ENCODE results near the gene CDH22. TPM values are rescaled to one million over a fixed set of nuclear protein-coding genes. Genes with fewer than 3 reads are reported as not detected.

The CDH22 gene
- polyA plus RNA-seq, 1 donor from 2014 or later, result 2.1 TPM

DNA sequence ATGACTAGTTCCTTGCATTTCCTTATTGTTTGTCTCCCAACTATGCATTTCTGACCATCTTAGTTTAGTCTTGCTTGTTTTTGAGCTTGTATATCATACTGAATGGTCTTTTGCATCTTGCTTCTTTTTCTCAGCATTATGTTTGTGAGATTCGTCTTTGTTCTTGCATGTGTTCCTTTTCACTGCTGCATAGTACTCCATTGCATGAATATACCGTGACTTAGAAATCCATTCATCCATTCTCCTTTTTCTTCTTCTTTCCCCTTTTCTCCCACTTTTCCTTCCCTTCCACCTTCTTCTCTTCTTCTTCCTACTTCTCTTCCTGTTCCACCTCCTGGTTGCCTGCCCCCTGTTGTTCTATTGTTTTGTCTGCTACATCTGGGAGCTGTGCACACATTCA, 42.8 kb downstream of the CDH22 start:
- TF ChIP-seq, protein P1, sequence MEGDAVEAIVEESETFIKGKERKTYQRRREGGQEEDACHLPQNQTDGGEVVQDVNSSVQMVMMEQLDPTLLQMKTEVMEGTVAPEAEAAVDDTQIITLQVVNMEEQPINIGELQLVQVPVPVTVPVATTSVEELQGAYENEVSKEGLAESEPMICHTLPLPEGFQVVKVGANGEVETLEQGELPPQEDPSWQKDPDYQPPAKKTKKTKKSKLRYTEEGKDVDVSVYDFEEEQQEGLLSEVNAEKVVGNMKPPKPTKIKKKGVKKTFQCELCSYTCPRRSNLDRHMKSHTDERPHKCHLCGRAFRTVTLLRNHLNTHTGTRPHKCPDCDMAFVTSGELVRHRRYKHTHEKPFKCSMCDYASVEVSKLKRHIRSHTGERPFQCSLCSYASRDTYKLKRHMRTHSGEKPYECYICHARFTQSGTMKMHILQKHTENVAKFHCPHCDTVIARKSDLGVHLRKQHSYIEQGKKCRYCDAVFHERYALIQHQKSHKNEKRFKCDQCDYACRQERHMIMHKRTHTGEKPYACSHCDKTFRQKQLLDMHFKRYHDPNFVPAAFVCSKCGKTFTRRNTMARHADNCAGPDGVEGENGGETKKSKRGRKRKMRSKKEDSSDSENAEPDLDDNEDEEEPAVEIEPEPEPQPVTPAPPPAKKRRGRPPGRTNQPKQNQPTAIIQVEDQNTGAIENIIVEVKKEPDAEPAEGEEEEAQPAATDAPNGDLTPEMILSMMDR (IDR thresholded peaks at IDR 0.05; ENCODE audit: poor library complexity, severe bottlenecking), result no peak
- TF ChIP-seq MXI1 (conservative IDR thresholded peaks at IDR 0.05; ENCODE audit: poor library complexity, severe bottlenecking) (no peak), TAF1 (IDR thresholded peaks at IDR 0.05; ENCODE audit: low read depth) (no peak), RAD21 (conservative IDR thresholded peaks at IDR 0.05) (no peak), POLR2AphosphoS5 (IDR thresholded peaks at IDR 0.05) (no peak), EZH2 (IDR thresholded peaks at IDR 0.05; ENCODE audit: borderline replicate concordance, insufficient read depth, low read length, poor library complexity, severe bottlenecking) (no peak), SMC3 (conservative IDR thresholded peaks at IDR 0.05; ENCODE audit: poor library complexity) (no peak), EP300 (conservative IDR thresholded peaks at IDR 0.05; ENCODE audit: poor library complexity, severe bottlenecking) (no peak)
- TF ChIP-seq, protein P2, sequence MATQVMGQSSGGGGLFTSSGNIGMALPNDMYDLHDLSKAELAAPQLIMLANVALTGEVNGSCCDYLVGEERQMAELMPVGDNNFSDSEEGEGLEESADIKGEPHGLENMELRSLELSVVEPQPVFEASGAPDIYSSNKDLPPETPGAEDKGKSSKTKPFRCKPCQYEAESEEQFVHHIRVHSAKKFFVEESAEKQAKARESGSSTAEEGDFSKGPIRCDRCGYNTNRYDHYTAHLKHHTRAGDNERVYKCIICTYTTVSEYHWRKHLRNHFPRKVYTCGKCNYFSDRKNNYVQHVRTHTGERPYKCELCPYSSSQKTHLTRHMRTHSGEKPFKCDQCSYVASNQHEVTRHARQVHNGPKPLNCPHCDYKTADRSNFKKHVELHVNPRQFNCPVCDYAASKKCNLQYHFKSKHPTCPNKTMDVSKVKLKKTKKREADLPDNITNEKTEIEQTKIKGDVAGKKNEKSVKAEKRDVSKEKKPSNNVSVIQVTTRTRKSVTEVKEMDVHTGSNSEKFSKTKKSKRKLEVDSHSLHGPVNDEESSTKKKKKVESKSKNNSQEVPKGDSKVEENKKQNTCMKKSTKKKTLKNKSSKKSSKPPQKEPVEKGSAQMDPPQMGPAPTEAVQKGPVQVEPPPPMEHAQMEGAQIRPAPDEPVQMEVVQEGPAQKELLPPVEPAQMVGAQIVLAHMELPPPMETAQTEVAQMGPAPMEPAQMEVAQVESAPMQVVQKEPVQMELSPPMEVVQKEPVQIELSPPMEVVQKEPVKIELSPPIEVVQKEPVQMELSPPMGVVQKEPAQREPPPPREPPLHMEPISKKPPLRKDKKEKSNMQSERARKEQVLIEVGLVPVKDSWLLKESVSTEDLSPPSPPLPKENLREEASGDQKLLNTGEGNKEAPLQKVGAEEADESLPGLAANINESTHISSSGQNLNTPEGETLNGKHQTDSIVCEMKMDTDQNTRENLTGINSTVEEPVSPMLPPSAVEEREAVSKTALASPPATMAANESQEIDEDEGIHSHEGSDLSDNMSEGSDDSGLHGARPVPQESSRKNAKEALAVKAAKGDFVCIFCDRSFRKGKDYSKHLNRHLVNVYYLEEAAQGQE (IDR thresholded peaks at IDR 0.05; ENCODE audit: borderline replicate concordance), result no peak
- H3K4me3 ChIP-seq (ENCODE audit: low read length), result no peak overlapping the region
- H4K20me1 ChIP-seq (ENCODE audit: insufficient read depth), result no peaks in the 10 kb centered on the region

DNA sequence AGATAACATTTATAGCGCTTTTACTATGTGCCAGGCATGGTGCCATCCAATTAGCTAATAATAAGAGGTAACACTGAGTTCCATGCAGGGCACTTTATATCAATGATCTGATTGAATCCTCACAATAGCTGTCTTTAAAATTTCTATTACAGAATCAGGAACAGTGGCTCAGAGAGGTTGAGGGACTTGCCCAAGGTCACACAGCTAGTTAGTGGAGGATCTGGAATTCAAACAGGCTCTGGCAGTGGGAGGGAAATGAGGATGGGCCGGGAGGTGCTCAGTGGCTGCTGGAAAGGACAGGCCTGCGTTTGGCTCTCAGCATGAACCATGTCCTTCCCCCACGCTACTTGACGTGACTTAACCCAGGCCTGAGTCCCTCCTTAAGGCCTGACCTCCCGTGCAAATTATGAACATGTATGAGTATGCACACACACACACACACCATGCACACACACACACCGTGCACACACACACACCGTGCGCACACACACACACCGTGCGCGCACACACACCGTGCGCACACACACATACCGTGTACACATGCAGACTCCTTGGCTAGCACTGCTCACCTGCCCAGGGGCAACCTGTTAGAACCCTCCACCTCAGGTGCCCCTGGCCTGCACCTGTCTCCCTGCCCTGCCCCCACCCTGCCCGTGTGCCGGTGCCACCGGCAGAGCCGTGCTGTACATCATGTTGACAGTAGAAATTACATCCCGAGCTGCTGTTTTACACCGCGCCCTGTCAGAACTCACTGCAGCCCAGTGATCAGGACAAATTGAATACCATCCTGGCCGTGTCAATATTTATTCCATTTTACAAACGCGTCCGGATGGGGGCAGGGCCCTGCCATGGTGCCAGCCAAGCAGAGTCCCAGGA, 43.7 kb downstream of the CDH22 start:
- Histone ChIP-seq H4K20me1 (ENCODE audit: insufficient read depth) (no peaks in the 10 kb centered on the region), H3K9me3 (ENCODE audit: low read length) (no peaks in the 10 kb centered on the region), H3K27ac (ENCODE audit: low read length) (no peak overlapping the region), H3K4me2 (ENCODE audit: low read length) (no peak overlapping the region), H3K4me3 (ENCODE audit: low read length) (no peak overlapping the region), H2AFZ (ENCODE audit: low read depth, low read length) (no peak overlapping the region), H3K79me2 (replicated peaks; ENCODE audit: insufficient read depth, low read length) (no peaks in the 10 kb centered on the region), H3K9me2 (ENCODE audit: insufficient read depth, low read length) (no peaks in the 10 kb centered on the region), H3K36me3 (ENCODE audit: insufficient read depth, low read length) (no peaks in the 10 kb centered on the region), H3K27me3 (ENCODE audit: insufficient read depth, low read depth, low read length) (no peaks in the 10 kb centered on the region), H3K9ac (ENCODE audit: low read length) (no peak overlapping the region), H3F3A (ENCODE audit: insufficient read depth, low read length, poor library complexity, severe bottlenecking) (no peaks in the 10 kb centered on the region)
- TF ChIP-seq, protein P1 (IDR thresholded peaks at IDR 0.05; ENCODE audit: poor library complexity, severe bottlenecking), result no peak
- TF ChIP-seq EP300 (conservative IDR thresholded peaks at IDR 0.05; ENCODE audit: poor library complexity, severe bottlenecking) (no peak), SMC3 (conservative IDR thresholded peaks at IDR 0.05; ENCODE audit: poor library complexity) (no peak), MXI1 (conservative IDR thresholded peaks at IDR 0.05; ENCODE audit: poor library complexity, severe bottlenecking) (no peak), EZH2 (IDR thresholded peaks at IDR 0.05; ENCODE audit: borderline replicate concordance, insufficient read depth, low read length, poor library complexity, severe bottlenecking) (no peak), TAF1 (IDR thresholded peaks at IDR 0.05; ENCODE audit: low read depth) (no peak), POLR2AphosphoS5 (IDR thresholded peaks at IDR 0.05) (no peak), RAD21 (conservative IDR thresholded peaks at IDR 0.05) (no peak)
- TF ChIP-seq, protein P2 (IDR thresholded peaks at IDR 0.05; ENCODE audit: borderline replicate concordance), result no peak

More for the DNA sequence above, 42.8 kb downstream of the CDH22 start:
- Histone ChIP-seq H3K9me2 (ENCODE audit: insufficient read depth, low read length) (no peaks in the 10 kb centered on the region), H3K79me2 (replicated peaks; ENCODE audit: insufficient read depth, low read length) (no peaks in the 10 kb centered on the region), H3K9me3 (ENCODE audit: low read length) (no peaks in the 10 kb centered on the region), H2AFZ (ENCODE audit: low read depth, low read length) (no peak overlapping the region), H3K27ac (ENCODE audit: low read length) (no peak overlapping the region), H3F3A (ENCODE audit: insufficient read depth, low read length, poor library complexity, severe bottlenecking) (no peaks in the 10 kb centered on the region), H3K9ac (ENCODE audit: low read length) (no peak overlapping the region), H3K27me3 (ENCODE audit: insufficient read depth, low read depth, low read length) (no peaks in the 10 kb centered on the region), H3K4me2 (ENCODE audit: low read length) (no peak overlapping the region), H3K36me3 (ENCODE audit: insufficient read depth, low read length) (no peaks in the 10 kb centered on the region)

Data from neural cell (in vitro differentiated cells).